ENCODE results near the gene RNF186. TPM values are rescaled to one million over a fixed set of nuclear protein-coding genes. Genes with fewer than 3 reads are reported as not detected.

RNF186 gene
- total RNA-seq, 4 donors from 2014 or later, result not detected

DNA sequence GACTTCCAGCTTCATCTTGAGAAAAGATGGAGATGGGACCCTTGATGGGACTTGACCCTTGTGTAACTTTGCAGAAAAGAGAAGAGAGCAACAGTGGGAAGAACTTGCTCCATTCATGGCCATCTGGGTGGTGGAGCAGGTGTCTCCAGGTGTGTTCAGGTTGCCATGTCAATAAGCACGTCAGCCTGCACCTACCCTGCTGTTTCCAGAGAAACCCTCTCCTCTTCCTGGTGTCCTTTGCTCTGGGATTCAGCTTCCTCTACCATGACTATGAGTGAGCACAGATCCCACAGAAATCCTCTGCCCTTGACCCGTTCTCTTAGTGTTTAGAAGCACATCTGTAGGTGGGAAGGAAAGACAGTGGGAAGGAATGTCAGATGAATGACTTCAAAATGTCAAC lies 45.3 kb upstream of the RNF186 start:
- Histone ChIP-seq H3K4me3 (no peak overlapping the region), H3K9me3 (peaks cover 0 to 16% (median 0%) of the 10 kb centered on the region in 4 donors), H3K36me3 (no peaks in the 10 kb centered on the region), H3K27ac (no peak overlapping the region), H3K27me3 (no peaks in the 10 kb centered on the region), H3K4me1 (no peaks in the 10 kb centered on the region)
- TF ChIP-seq, protein P1, sequence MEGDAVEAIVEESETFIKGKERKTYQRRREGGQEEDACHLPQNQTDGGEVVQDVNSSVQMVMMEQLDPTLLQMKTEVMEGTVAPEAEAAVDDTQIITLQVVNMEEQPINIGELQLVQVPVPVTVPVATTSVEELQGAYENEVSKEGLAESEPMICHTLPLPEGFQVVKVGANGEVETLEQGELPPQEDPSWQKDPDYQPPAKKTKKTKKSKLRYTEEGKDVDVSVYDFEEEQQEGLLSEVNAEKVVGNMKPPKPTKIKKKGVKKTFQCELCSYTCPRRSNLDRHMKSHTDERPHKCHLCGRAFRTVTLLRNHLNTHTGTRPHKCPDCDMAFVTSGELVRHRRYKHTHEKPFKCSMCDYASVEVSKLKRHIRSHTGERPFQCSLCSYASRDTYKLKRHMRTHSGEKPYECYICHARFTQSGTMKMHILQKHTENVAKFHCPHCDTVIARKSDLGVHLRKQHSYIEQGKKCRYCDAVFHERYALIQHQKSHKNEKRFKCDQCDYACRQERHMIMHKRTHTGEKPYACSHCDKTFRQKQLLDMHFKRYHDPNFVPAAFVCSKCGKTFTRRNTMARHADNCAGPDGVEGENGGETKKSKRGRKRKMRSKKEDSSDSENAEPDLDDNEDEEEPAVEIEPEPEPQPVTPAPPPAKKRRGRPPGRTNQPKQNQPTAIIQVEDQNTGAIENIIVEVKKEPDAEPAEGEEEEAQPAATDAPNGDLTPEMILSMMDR (IDR thresholded peaks at IDR 0.05), result no peak
- 70 to 76% methylated on average over 2 of the region's 2 CpGs for WGBS, 2 donors
- DNase-seq (ENCODE audit: low spot score in 2 of 2), result no peak

DNA sequence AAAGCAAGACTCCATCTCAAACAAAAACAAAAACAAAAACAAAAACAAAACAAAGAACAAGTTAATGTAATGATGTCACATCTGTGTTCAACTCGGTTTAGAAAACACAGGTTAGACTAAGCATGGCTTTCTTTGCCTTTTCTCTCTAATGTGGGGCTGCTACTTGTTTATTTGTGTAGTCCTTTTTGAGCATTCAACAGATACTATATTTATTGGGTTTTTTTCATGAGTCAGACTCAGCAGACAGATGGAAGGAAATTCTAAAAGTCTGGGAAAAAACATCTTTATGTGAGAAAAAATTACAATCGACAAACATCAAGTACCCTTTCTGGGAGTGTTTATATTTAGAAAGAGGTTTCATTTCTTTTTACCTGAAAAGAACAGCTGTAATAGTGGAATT lies 44.8 kb upstream of the RNF186 start:
- WGBS, 2 donors, result 76 to 79% methylated on average over 2 of the region's 2 CpGs
- no peaks in the 10 kb centered on the region for H3K36me3 ChIP-seq
- TF ChIP-seq, protein P1 (IDR thresholded peaks at IDR 0.05), result no peak
- TF ChIP-seq POLR2A (IDR thresholded peaks at IDR 0.05) (no peak), EP300 (IDR thresholded peaks at IDR 0.05) (no peak)
- H3K27me3 ChIP-seq, result no peaks in the 10 kb centered on the region
- H3K27ac ChIP-seq, result no peak overlapping the region
- peaks cover 0 to 10% (median 0%) of the 10 kb centered on the region in 4 donors for H3K9me3 ChIP-seq
- no peaks in the 10 kb centered on the region for H3K4me1 ChIP-seq
- H3K4me3 ChIP-seq, result no peak overlapping the region
- DNase-seq (ENCODE audit: low spot score in 2 of 2), result no peak

DNA sequence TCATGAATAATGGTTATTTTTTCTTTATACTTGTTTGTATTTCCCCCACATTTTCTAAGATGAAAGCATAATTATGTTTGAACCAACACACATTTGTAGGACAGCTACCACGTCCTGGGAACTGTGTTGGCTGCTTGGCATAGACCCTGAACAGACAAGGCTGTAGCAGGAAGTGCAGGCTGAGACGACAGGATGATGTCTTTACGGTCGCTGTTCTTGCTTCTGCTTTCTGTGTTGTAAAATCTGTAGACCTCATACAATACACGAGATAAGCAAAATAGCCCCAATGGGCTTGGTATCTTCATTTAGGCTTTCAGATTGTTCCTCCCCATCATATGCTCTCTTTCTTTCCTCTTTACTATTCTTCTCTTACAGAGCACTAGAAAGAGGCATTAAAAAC lies 43.8 kb upstream of the RNF186 start:
- TF ChIP-seq, protein P1 (IDR thresholded peaks at IDR 0.05), result no peak
- no peak for TF ChIP-seq POLR2A (IDR thresholded peaks at IDR 0.05)
- no peak for TF ChIP-seq EP300 (IDR thresholded peaks at IDR 0.05)
- peaks cover 0 to 10% (median 0%) of the 10 kb centered on the region in 4 donors for H3K9me3 ChIP-seq
- no peaks in the 10 kb centered on the region for H3K36me3 ChIP-seq
- WGBS, 2 donors, result 28 to 29% methylated on average over 5 of the region's 5 CpGs
- H3K27me3 ChIP-seq, result no peaks in the 10 kb centered on the region
- DNase-seq (ENCODE audit: low spot score in 2 of 2), result no peak
- no peak overlapping the region for H3K4me3 ChIP-seq
- no peak overlapping the region for H3K27ac ChIP-seq
- no peaks in the 10 kb centered on the region for H3K4me1 ChIP-seq

DNA sequence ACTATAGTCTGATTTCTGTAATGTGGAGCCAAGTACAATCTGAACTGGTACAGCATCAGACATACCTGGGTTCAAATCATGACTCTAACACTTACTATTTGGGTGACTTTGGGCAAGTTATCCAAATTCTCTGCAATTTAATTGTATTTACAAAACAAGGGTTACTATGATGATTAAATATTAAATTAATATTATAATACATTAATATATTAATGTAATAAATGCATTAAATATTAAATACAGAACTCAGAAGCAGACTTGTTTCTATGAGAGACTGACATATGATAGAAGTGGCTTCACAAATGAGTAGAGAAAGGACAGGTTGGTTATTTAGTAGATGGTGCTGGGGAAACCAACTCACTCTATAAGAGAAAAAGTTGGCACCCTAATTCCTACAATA lies 39.8 kb upstream of the RNF186 start:
- no peak overlapping the region for H3K4me3 ChIP-seq
- H3K4me1 ChIP-seq, result peaks cover 0 to 5% (median under 1%) of the 10 kb centered on the region in 4 donors
- no peak overlapping the region for H3K27ac ChIP-seq
- no peaks in the 10 kb centered on the region for H3K36me3 ChIP-seq
- DNase-seq (ENCODE audit: low spot score in 2 of 2), result no peak
- H3K27me3 ChIP-seq, result no peaks in the 10 kb centered on the region
- H3K9me3 ChIP-seq, result no peaks in the 10 kb centered on the region
- TF ChIP-seq POLR2A (IDR thresholded peaks at IDR 0.05) (no peak), EP300 (IDR thresholded peaks at IDR 0.05) (no peak)
- TF ChIP-seq, protein P1 (IDR thresholded peaks at IDR 0.05), result no peak

DNA sequence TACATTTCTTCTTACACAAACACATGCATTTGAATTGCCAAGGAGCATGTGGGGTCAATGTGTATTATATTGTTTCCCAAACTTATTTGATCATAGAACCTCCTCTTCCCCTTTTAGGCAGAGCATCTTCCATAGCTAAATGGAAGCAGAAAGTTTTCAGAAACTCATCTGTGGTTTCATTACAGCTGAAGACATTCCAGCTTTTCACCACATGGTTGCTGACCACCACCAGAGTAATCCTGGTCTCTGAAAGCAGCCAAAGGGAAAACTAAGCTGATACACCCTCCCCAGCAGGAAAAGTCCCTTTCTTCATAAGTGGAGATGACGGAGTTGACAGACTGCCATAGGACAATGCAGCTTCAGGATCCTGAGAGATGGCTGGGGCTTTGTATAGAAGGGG lies 37.0 kb upstream of the RNF186 start:
- H3K27ac ChIP-seq, result no peak overlapping the region
- H3K27me3 ChIP-seq, result no peaks in the 10 kb centered on the region
- no peaks in the 10 kb centered on the region for H3K9me3 ChIP-seq
- 83 to 95% methylated on average over 1 of the region's 1 CpG for WGBS, 2 donors
- no peaks in the 10 kb centered on the region for H3K36me3 ChIP-seq
- peaks cover 0 to 9% (median 3%) of the 10 kb centered on the region in 4 donors for H3K4me1 ChIP-seq
- TF ChIP-seq POLR2A (IDR thresholded peaks at IDR 0.05) (no peak), EP300 (IDR thresholded peaks at IDR 0.05) (no peak)
- TF ChIP-seq, protein P1 (IDR thresholded peaks at IDR 0.05), result no peak
- DNase-seq (ENCODE audit: low spot score in 2 of 2), result no peak
- H3K4me3 ChIP-seq, result no peak overlapping the region

Data from tibial nerve (tissue), 4 donors.